ENCODE data around the gene CDKN1A.

CDKN1A gene

DNA sequence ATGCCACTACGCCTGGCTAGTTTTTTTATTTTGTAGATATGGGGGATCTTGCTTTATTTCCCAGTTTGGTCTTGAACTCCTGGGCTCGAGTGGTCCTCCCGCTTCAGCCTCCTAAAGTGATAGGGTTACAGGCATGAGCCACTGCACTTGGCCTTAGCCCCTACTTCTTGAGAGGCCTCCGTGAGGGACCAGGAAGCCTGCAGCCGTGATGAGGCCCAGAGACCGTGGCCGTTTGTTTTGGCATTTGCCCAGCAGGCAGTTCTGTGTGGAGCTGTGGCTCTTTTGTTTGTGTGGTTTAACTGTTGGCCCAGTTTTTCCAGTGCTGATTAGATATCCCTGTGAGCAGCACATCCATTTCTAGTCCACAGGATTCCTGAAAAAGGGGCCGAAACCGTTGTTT is 44.6 kb upstream of the CDKN1A start:
- H2BK120ac ChIP-seq (ENCODE audit: insufficient read depth, low read length, poor library complexity), result no peak overlapping the region

DNA sequence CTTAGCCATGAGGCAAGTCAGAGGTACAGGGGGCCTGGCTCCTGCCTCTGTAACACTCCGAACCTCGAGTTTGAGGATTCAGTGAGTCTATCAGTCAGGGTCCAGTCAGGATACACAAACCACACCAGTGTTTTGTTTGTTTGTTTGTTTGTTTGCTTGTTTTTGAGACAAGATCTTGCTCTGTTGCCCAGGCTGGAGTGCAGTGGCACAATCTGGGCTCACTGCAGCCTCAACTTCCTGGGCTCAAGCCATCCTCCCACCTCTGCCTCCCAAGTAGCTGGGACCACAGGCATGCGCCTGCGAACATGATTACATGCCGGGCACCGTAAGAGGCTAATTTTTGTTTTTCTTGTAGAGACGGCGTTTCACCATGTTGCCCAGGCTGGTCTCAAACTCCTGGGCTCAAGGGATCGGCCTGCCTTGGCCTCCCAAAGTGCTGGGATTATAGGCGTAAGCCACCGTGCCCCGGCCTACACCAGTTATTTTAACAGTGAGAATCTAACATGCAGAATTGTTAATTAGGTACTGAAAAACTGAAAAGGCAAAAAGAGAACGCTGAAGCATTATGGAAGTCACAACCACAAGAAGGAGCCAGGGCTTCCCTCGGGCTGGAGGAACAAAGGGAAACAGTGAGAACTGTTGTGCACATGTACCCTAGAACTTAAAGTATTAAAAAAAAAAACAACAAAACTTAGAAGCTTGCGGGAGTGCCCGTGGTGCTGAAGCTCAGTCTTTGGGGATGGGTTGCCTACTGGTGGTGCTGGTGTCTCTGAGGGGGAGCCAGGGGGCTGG is 44.0 kb upstream of the CDKN1A start:
- H2BK120ac ChIP-seq (ENCODE audit: insufficient read depth, low read length, poor library complexity), result no peak overlapping the region
- no peak overlapping the region for H4K91ac ChIP-seq (ENCODE audit: low read depth, low read length)
- no peaks in the 10 kb centered on the region for H3K79me1 ChIP-seq (ENCODE audit: low read length)
- H3K4ac ChIP-seq (ENCODE audit: low read depth, low read length), result no peak overlapping the region
- H3K79me2 ChIP-seq (ENCODE audit: control insufficient read depth, insufficient read depth, low read length, poor library complexity), result no peaks in the 10 kb centered on the region
- H2BK12ac ChIP-seq (ENCODE audit: low read length), result no peak overlapping the region
- H3K14ac ChIP-seq (ENCODE audit: low read length), result no peak overlapping the region
- H3K27me3 ChIP-seq (ENCODE audit: insufficient read depth, low read length), result no peaks in the 10 kb centered on the region
- H2BK5ac ChIP-seq (ENCODE audit: low read depth, low read length, poor library complexity), result no peak overlapping the region
- no peak overlapping the region for H2AFZ ChIP-seq (ENCODE audit: insufficient read depth, low read length, poor library complexity)
- no peak overlapping the region for H4K8ac ChIP-seq (ENCODE audit: low read depth, low read length)
- no peak for DNase-seq
- no peak overlapping the region for H3K27ac ChIP-seq (ENCODE audit: low read depth, low read length)
- H3K4me1 ChIP-seq (ENCODE audit: control insufficient read depth in 1 of 2, insufficient read depth in 2 of 2, low read length in 2 of 2), result peaks cover 4 to 5% of the 10 kb centered on the region in 2 experiments
- WGBS (ENCODE audit: extremely low coverage, insufficient coverage, insufficient read length), result no CpG with 5 or more reads among the region's 16 CpGs
- no peak overlapping the region for H3K23ac ChIP-seq (ENCODE audit: low read length)
- H3K4me2 ChIP-seq (ENCODE audit: low read length), result no peak overlapping the region
- H2AK5ac ChIP-seq (ENCODE audit: low read length), result no peak overlapping the region
- H3K9me3 ChIP-seq (ENCODE audit: insufficient read depth, low read depth, low read length), result no peaks in the 10 kb centered on the region
- no peak overlapping the region for H3K4me3 ChIP-seq (ENCODE audit: low read depth, low read length)
- H3K36me3 ChIP-seq (ENCODE audit: control insufficient read depth in 1 of 2, insufficient read depth in 2 of 2, low read length in 2 of 2), result no peaks in the 10 kb centered on the region
- H3K9ac ChIP-seq (ENCODE audit: low read length), result no peak overlapping the region
- H4K12ac ChIP-seq (ENCODE audit: low read depth, low read length), result no peak overlapping the region
- no peak overlapping the region for H3K18ac ChIP-seq (ENCODE audit: low read length)

More for the DNA sequence above, 44.6 kb upstream of the CDKN1A start:
- no peak overlapping the region for H3K27ac ChIP-seq (ENCODE audit: low read depth, low read length)
- no peak overlapping the region for H2BK12ac ChIP-seq (ENCODE audit: low read length)
- H4K91ac ChIP-seq (ENCODE audit: low read depth, low read length), result no peak overlapping the region
- no peak overlapping the region for H3K9ac ChIP-seq (ENCODE audit: low read length)
- no peaks in the 10 kb centered on the region for H3K9me3 ChIP-seq (ENCODE audit: insufficient read depth, low read depth, low read length)
- no peak overlapping the region for H4K8ac ChIP-seq (ENCODE audit: low read depth, low read length)
- H3K14ac ChIP-seq (ENCODE audit: low read length), result no peak overlapping the region
- H4K12ac ChIP-seq (ENCODE audit: low read depth, low read length), result no peak overlapping the region
- no peak for DNase-seq
- H3K79me1 ChIP-seq (ENCODE audit: low read length), result no peaks in the 10 kb centered on the region
- H3K4me1 ChIP-seq (ENCODE audit: control insufficient read depth in 1 of 2, insufficient read depth in 2 of 2, low read length in 2 of 2), result peaks cover 4 to 5% of the 10 kb centered on the region in 2 experiments
- H3K79me2 ChIP-seq (ENCODE audit: control insufficient read depth, insufficient read depth, low read length, poor library complexity), result no peaks in the 10 kb centered on the region
- H3K4me2 ChIP-seq (ENCODE audit: low read length), result no peak overlapping the region
- no peak overlapping the region for H2BK5ac ChIP-seq (ENCODE audit: low read depth, low read length, poor library complexity)
- H2AK5ac ChIP-seq (ENCODE audit: low read length), result no peak overlapping the region
- no peak overlapping the region for H3K18ac ChIP-seq (ENCODE audit: low read length)
- H3K27me3 ChIP-seq (ENCODE audit: insufficient read depth, low read length), result no peaks in the 10 kb centered on the region
- H3K4ac ChIP-seq (ENCODE audit: low read depth, low read length), result no peak overlapping the region
- no CpG with 5 or more reads among the region's 9 CpGs for WGBS (ENCODE audit: extremely low coverage, insufficient coverage, insufficient read length)
- no peak overlapping the region for H2AFZ ChIP-seq (ENCODE audit: insufficient read depth, low read length, poor library complexity)
- H3K36me3 ChIP-seq (ENCODE audit: control insufficient read depth in 1 of 2, insufficient read depth in 2 of 2, low read length in 2 of 2), result no peaks in the 10 kb centered on the region
- H3K4me3 ChIP-seq (ENCODE audit: low read depth, low read length), result no peak overlapping the region
- no peak overlapping the region for H3K23ac ChIP-seq (ENCODE audit: low read length)

DNA sequence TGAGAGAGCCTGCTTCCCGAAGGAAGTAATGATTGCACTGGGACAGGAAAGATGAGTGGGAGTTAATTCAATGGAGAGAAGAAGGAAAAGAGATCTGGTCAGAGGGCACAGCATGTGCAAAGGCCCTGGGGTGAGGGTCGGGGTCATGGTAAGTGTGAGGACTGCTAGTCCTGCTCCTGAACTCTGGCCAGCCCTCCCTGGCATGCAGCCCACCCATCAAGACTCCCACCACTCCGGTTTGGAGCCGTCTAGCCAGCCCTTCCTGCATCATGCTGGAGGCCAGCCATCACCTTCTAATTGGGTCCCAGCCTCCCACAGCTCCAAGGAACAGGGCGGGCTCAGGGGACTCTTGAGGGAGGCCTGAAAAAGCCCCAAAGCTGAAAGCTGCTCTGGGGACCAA is 42.2 kb upstream of the CDKN1A start:
- H2BK12ac ChIP-seq (ENCODE audit: low read length), result no peak overlapping the region
- H2AK5ac ChIP-seq (ENCODE audit: low read length), result no peak overlapping the region
- H4K91ac ChIP-seq (ENCODE audit: low read depth, low read length), result no peak overlapping the region
- DNase-seq, result no peak
- H3K36me3 ChIP-seq (ENCODE audit: control insufficient read depth in 1 of 2, insufficient read depth in 2 of 2, low read length in 2 of 2), result no peaks in the 10 kb centered on the region
- no peaks in the 10 kb centered on the region for H3K79me2 ChIP-seq (ENCODE audit: control insufficient read depth, insufficient read depth, low read length, poor library complexity)
- no peaks in the 10 kb centered on the region for H3K79me1 ChIP-seq (ENCODE audit: low read length)
- no peak overlapping the region for H3K27ac ChIP-seq (ENCODE audit: low read depth, low read length)
- H2AFZ ChIP-seq (ENCODE audit: insufficient read depth, low read length, poor library complexity), result no peak overlapping the region
- no peak overlapping the region for H2BK5ac ChIP-seq (ENCODE audit: low read depth, low read length, poor library complexity)
- no peak overlapping the region for H3K9ac ChIP-seq (ENCODE audit: low read length)
- peaks cover 4 to 5% of the 10 kb centered on the region in 2 experiments for H3K4me1 ChIP-seq (ENCODE audit: control insufficient read depth in 1 of 2, insufficient read depth in 2 of 2, low read length in 2 of 2)
- H3K27me3 ChIP-seq (ENCODE audit: insufficient read depth, low read length), result no peaks in the 10 kb centered on the region
- H3K9me3 ChIP-seq (ENCODE audit: insufficient read depth, low read depth, low read length), result no peaks in the 10 kb centered on the region
- H4K8ac ChIP-seq (ENCODE audit: low read depth, low read length), result no peak overlapping the region
- no peak overlapping the region for H3K4me2 ChIP-seq (ENCODE audit: low read length)
- H3K14ac ChIP-seq (ENCODE audit: low read length), result no peak overlapping the region
- WGBS (ENCODE audit: extremely low coverage, insufficient coverage, insufficient read length), result no CpG with 5 or more reads among the region's 5 CpGs
- H3K4ac ChIP-seq (ENCODE audit: low read depth, low read length), result no peak overlapping the region
- no peak overlapping the region for H4K12ac ChIP-seq (ENCODE audit: low read depth, low read length)
- H3K4me3 ChIP-seq (ENCODE audit: low read depth, low read length), result no peak overlapping the region
- no peak overlapping the region for H3K18ac ChIP-seq (ENCODE audit: low read length)
- H2BK120ac ChIP-seq (ENCODE audit: insufficient read depth, low read length, poor library complexity), result no peak overlapping the region
- no peak overlapping the region for H3K23ac ChIP-seq (ENCODE audit: low read length)

DNA sequence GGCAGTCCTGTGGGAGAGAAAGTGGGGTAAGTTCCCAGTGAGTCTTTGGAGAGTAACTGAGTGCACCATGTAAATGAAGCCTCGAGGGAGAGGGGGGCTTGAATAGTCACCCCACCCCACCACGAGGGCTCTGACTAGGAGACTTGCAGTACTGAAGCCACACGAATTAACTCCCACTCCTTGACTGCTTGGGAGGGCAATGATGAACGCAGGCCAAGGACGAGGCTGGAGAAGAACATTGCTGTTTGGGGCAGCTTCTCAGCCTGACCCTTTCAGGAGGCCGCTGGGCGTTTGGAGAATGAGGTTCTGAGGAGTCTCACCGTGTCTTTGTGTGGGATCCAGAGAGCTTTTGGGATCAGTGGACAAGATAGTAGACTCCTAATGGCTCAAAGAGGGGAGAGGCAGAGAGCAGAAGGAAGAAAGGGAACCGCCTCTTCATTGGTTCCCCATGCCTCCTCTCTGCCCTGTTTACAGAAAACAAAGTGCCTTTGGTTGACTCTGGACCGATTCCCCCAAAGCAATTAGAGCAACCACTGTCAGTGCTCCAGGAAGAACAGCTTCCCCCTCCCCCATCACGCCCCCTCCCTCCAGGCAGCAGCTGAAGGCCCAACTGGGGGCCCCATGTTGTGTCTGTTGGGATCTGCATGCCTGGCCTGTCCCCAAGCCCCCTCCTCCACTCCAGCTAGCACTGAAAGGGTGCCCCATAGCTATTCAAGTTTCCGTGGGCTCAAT is 41.7 kb upstream of the CDKN1A start:
- H3K9ac ChIP-seq (ENCODE audit: low read length), result no peak overlapping the region
- no peak overlapping the region for H3K27ac ChIP-seq (ENCODE audit: low read depth, low read length)
- no peak for DNase-seq
- no peak overlapping the region for H3K14ac ChIP-seq (ENCODE audit: low read length)
- no peak overlapping the region for H4K12ac ChIP-seq (ENCODE audit: low read depth, low read length)
- H2AK5ac ChIP-seq (ENCODE audit: low read length), result no peak overlapping the region
- H4K8ac ChIP-seq (ENCODE audit: low read depth, low read length), result no peak overlapping the region
- H3K23ac ChIP-seq (ENCODE audit: low read length), result no peak overlapping the region
- no peak overlapping the region for H3K18ac ChIP-seq (ENCODE audit: low read length)
- H2BK120ac ChIP-seq (ENCODE audit: insufficient read depth, low read length, poor library complexity), result no peak overlapping the region
- peaks cover 4 to 5% of the 10 kb centered on the region in 2 experiments for H3K4me1 ChIP-seq (ENCODE audit: control insufficient read depth in 1 of 2, insufficient read depth in 2 of 2, low read length in 2 of 2)
- no peaks in the 10 kb centered on the region for H3K9me3 ChIP-seq (ENCODE audit: insufficient read depth, low read depth, low read length)
- H2BK12ac ChIP-seq (ENCODE audit: low read length), result no peak overlapping the region
- H3K79me2 ChIP-seq (ENCODE audit: control insufficient read depth, insufficient read depth, low read length, poor library complexity), result no peaks in the 10 kb centered on the region
- no peak overlapping the region for H3K4me3 ChIP-seq (ENCODE audit: low read depth, low read length)
- H3K36me3 ChIP-seq (ENCODE audit: control insufficient read depth in 1 of 2, insufficient read depth in 2 of 2, low read length in 2 of 2), result no peaks in the 10 kb centered on the region
- H2AFZ ChIP-seq (ENCODE audit: insufficient read depth, low read length, poor library complexity), result no peak overlapping the region
- no peak overlapping the region for H2BK5ac ChIP-seq (ENCODE audit: low read depth, low read length, poor library complexity)
- H4K91ac ChIP-seq (ENCODE audit: low read depth, low read length), result no peak overlapping the region
- no peaks in the 10 kb centered on the region for H3K79me1 ChIP-seq (ENCODE audit: low read length)
- no peak overlapping the region for H3K4me2 ChIP-seq (ENCODE audit: low read length)
- H3K4ac ChIP-seq (ENCODE audit: low read depth, low read length), result no peak overlapping the region
- no peaks in the 10 kb centered on the region for H3K27me3 ChIP-seq (ENCODE audit: insufficient read depth, low read length)
- WGBS (ENCODE audit: extremely low coverage, insufficient coverage, insufficient read length), result no CpG with 5 or more reads among the region's 12 CpGs

All from trophoblast cell (in vitro differentiated cells and primary cell).